GM19238 (cell line): Measurements from ENCODE around the gene KLRK1.
"Not testable (repeated sequence)": the region's sequence is repeated elsewhere in the genome, so short reads cannot be mapped to it uniquely, and the experiment has no call there.

Experiments used
- DNase-seq: peaks from one replicate; pipeline ENCODE4 v3.0.0; 2011; ENCODE audit warnings: low spot score; ENCODE audit not compliant: insufficient read length

KLRK1 gene

DNA sequence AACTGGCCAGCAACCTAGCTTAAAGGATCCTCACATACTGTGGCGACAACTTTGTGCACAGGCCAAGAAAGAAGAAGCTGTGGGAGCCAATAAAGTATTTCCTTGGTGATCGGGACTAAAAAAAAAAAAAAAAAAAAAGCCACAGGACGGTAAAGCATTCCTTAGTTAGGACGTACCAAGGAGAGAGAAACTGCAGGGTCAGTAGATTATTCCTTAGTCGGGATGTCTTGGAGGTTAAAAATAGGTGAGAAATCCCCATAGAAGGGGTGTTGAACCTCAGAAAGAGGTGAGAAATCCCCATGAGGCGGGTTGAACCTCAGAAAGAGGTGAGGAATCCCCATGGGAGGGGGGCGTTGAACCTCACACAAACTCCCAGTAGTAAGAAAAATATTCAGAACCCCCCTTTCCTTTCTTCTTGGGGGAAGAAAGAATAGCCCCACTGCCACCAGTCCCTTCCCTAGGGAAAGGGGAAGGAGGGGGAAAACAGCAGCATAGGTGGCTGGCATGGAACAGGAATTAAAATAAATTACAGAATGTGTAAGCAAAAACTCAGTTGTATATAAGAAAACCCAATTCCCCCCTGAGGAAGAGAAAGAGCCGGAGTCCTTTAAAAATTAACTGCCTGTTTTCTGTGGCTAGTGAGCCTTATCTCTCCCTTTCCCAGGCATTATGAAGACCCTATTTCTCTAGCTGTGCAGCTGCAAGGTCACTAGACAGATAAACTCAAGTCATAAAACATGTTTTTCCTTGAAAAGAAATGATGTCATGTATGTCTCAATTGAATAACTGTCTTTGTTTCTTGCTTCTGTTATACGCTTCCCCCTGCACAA lies 26.8 kb downstream of the KLRK1 start:
- DNase-seq: no peak

DNA sequence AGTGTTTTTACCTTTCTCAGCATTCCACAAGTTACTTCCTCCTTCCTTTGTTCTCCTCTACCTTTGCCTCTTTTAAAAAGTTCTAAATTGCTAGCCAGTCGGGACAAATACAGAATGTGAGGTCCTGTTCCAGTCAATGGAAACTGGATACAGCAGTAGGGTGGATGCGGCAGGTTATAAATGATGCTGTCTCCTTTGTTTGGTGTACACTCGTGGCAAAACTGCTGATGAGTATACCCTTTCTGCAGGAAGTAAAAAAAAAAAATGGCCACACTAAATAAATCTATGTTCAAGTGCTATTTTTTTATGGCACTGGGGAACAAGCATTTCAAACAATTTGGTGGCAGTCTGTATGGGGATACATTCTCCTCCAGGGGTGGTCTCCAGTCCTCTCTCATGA lies 27.5 kb downstream of the KLRK1 start:
- no peak for DNase-seq

DNA sequence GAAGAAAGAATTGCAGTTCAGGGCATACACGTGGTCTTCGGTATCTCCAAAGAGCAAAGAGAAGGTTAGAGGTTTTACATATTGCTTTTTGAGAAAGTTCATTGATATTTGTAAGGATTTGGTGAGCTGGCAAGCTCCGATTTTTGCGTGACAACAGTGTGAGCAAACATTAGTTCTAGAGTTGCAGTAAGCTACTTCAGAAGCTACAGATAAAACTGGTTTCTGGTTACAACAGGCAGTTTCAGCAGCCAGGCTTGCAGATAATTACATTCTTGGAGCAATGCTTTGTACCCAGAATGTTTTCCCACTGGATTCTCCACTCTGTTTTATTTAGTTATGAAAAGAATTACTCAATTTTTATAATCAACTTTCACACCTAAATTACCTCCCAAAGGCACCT lies 28.2 kb downstream of the KLRK1 start:
- DNase-seq: no peak

DNA sequence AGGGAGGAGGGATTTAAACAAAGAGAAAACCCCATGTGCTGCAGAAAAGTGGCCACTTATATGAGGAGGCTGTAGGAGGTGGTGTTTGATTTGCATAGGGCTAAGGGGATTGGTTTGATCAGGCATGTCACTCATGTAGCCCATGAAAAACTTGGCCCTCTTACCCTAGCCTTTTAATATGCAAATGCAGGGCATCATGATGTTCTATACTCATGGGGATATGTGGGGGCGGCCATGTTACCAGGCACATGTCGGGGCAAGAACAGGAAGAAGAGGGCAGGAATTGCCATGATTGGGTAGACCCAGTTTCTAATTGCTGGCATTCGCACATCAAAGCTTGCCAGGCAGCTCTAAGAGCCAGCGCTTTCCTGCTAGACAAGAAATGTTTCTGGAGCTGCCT lies 28.8 kb downstream of the KLRK1 start:
- DNase-seq: no peak

DNA sequence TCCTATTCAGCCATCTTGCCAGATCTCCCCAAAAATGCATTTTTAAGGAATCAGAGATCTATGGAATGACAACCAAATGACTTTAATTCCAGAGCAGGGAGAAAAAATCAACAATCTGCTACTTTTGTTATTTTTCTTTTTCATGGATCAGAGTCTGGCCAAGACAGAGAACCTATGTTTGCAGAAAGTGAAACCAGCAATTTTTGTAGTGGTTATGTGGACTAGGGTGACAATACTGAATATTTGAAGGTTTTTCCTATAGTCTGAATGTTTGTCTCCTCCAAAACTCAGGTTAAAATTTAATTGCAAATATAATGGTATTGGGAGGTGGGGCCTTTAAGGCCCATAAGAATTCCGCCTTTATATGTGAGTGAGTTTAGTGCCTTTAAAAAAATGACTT lies 30.9 kb downstream of the KLRK1 start:
- DNase-seq: no peak

DNA sequence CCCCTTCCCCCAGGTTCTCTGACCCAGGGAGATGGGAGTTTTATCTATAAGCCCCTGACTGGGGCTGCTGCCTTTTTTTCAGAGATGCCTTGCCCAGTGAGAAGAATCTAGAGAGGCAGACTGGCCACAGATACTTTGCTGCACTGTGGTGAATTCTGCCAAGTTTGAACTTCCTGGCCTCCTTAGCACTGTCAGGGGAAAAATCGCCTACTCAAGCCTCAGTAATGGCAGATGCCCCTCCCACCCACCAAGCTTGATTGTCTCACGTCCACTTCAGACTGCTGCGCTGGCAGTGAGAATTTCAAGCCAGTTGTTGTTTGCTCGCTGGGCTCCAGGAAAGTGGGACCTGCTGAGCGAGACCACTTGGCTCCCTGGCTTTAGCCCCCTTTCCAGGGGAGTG lies 31.7 kb downstream of the KLRK1 start:
- no peak for DNase-seq

DNA sequence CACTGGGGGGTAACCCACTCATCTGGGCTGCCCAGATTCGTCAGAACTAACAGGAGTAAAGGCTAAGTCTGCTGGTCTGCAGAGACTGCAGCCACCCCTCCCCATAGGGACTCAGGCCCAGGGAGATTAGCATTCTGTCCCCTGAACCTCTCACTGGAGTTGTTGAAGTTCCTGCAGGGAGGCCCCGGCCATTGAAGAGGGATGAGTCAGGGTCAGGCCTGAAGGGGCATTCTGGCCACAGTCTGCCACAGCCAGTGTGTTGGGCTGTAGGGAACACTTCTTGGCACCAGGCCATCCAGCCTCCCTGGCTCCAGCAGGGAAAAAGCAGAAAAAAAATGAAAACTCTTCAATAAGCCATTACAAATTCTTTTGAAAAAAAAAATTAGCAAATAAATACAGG lies 35.3 kb downstream of the KLRK1 start:
- no peak for DNase-seq

DNA sequence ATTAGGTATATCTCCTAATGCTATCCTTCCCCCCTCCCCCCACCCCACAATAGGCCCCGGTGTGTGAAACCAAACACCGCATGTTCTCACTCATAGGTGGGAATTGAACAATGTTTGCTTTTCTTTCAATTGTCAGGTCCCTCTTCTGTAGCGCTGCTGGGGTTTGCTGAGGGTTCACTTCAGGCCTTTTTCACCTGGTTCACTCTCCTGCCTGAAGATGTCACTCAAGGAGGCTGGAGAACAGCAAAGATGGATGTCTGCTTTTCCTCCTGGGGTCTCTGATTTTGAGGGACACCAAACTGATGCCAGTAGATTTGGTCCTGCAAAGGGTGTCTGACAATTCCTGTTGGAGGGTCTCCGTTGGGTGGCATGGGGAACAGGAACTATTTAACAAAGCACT lies 35.8 kb downstream of the KLRK1 start:
- DNase-seq: no peak

DNA sequence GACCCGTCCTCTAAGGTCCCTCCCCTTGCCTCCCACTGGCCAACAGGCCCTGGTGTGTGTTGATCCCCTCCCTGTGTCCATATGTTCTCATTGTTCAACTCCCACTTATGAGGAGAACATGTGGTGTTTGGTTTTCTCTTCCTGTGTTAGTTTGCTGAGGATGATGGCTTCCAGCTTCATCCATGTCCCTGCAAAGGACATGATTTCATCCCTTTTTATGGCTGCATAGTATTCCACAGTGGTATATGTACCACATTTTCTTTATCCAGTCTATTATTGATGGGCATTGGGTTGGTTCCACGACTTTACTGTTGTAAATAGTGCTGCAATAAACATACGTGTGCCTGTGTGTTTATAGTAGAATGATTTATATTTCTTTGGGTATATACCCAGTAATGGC lies 38.4 kb downstream of the KLRK1 start:
- not testable (repeated sequence) for DNase-seq

DNA sequence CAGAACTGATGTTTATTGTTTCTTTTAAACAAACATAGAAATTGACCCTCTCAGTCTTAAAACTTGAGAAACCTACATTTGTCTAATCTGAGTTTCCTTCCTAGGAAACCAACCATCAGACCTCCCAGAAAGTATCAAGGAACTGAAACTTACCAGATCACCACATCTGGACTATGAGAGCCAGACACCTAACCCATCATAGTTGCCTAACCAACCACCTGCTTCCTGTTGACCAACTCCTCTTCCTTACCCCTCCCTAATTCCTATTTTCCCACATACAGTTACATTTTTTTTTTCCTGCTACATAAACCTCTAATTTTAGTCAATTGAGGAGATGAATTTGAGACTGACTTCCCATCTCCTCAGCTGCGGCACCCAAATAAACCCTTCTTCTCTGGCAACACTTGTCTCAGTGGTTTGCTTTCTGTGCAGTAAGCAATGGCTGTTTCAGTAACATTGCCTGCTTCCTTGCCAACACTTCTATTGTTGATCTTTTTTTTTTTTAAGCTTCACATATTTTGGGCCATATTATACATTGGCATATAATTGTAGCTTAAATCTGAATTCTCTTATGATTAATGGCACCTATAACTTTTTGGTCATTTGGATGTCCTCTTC lies 47.8 kb downstream of the KLRK1 start:
- DNase-seq: no peak

DNA sequence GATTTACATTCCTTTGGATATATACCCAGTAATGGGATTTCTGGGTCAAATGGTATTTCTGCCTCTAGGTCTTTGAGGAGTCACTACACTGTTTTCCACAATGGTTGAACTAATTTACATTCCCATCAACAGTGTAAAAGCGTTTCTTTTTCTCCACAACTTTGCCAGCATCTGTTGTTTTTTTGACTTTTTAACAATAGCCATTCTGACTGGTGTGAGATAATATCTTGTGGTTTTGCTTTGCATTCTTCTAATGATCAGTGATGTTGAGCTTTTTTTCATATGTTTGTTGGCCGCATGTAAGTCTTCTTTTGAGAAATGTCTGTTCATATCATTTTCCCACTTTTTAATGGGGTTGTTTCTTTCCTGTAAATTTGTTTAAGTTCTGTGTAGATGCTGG lies 48.9 kb downstream of the KLRK1 start:
- not testable (repeated sequence) for DNase-seq

DNA sequence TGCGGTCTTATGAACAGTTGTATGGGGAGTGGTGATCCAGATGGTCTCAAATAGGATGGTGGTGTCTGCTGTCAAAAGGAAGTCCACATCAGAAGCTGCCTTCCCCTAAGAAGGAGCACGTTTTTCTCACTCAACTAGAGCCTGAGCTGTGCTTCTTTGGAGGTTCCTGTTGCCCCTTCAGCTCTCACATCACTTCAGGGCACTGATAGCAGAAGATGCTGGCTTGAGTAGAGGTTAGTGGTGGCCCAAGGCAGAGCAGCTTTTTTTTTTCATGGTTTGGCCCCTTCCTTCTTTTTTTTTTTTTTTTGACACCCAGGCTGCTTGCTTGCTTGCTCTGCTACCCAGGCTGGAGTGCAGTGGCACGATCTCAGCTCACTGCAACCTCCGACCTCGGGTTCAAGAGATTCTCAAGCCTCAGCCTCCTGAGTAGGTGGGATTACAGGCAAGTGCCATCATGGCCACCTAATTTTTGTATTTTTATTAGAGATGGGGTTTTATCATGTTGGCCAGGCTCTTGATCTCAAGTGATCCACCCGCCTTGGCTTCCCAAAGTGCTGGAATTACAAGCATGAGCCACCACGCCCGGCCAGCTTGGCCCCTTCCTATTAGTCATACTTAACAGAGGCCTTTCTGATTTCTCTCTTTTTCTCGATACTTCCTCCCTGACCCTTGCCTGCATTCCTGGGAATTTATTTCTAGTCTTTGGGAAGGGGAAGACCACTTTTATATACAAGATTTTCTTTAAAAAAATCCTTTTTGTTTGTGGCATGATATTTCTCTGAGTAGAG lies 50.6 kb downstream of the KLRK1 start:
- DNase-seq: no peak

DNA sequence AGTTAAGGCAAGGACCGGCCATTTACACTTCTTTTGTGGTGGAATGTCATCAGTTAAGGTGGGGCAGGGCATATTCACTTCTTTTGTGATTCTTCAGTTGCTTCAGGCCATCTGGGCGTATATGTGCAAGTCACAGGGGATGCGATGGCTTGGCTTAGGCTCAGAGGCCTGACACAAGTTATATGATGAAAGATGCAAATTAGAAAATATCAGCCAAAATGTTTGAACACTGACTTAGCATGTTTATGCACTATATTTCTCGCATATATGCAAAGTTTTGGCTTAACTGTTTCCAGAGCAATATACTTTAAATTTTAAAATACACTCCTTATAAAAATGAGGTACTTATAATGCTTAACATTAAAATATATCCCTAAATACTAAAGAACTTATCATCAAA lies 51.4 kb downstream of the KLRK1 start:
- DNase-seq: not testable (repeated sequence)

DNA sequence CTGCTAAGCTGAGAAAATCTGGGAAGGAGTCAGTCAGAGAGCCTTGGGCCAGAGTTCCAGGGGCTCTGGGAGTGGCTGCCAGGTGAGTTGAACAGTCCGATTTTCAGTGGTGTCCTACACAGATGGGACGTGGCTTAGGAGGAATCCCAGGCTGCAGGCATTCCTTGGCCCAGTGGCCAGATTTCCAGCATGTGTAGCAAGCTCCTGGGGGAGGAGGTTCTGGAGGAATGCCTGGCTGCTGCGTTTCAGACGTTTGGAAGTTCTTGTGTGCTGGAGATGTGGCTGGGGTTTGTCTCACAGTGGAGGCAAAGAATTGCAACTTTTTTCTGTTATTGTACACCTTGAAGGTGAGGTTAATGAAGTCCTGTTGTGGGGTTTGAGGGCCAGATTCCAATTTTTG lies 53.6 kb downstream of the KLRK1 start:
- not testable (repeated sequence) for DNase-seq

DNA sequence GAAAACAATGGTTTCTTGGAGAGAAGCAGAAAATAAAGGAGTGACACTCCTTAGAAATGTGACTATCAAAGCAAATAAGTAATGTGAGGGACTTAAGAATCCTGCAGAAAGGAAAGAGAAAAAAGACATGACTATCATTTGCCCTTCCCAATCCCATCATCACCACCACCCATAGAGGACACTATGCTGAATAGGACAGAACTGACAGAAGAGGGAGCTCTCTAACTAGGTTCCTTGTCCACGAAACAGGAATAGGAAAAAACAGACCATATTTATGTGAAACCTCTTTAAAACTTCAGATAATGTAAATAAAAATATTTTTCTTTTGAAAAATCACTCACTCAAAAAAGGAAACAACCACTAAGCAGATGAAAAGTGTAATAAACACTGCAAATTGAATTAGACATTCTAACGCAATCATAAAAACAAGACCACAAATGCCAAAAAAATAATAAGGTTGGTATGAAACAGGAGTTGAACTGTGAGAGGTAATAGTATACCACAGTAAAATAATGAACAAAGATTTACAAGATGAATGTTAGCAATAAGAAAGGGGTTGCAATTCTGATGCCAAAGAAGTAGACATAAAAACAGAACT lies 58.1 kb downstream of the KLRK1 start:
- DNase-seq: no peak

DNA sequence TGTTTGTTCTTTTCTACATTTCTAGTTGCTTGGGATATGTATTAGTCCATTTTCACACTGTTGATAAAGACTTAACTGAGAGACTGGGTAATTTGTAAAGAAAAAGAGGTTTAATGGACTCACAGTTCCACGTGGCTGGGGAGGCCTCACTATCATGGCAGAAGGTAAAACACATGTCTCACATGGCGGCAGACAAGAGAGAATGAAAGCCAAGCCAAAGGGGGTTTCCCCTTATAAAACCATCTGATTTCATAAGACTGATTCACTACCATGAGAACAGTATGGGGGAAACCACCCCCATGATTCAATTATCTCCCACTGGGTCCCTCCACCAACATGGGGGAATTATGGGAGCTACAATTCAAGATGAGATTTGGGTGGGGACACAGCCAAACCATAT lies 61.1 kb downstream of the KLRK1 start:
- not testable (repeated sequence) for DNase-seq
